Heart right ventricle (tissue), 16 donors: Measurements from ENCODE around the gene RPL29. TPM values are rescaled to one million over a fixed set of nuclear protein-coding genes. Genes with fewer than 3 reads are reported as not detected.
"Not testable (repeated sequence)": the region's sequence is repeated elsewhere in the genome, so short reads cannot be mapped to it uniquely, and the experiment has no call there.

ENCODE experiments used
- ATAC-seq, 8 donors: fragments of 200-7000 bp; cut with Tn5 transposase; one replicate each; pipeline ENCODE4 v1.9.1; 2020; ENCODE audit warnings: mild to moderate bottlenecking in 8 of 8, moderate library complexity in 8 of 8, moderate number of reproducible peaks in 1 of 8
- DNase-seq, 2 donors: peaks; one replicate each; pipeline ENCODE4 v3.0.0-alpha.2; 2020
- H3K27ac ChIP-seq, 10 donors: fragments of 200-600 bp; sonication (generic) in 2 of 10; one replicate each; pipeline versions ENCODE4 v1.5.0 to v1.8.0; 2020 to 2022; ENCODE audit warnings: mild to moderate bottlenecking in 3 of 10
- H3K27me3 ChIP-seq, 7 donors: fragments of 200-600 bp; one replicate each; pipeline ENCODE4 v1.8.0; 2021 to 2022; ENCODE audit warnings: mild to moderate bottlenecking in 2 of 7
- H3K36me3 ChIP-seq, 9 donors: fragments of 200-600 bp; sonication (generic) in 1 of 9; one replicate each; pipeline versions ENCODE4 v1.5.0 to v1.8.0; 2020 to 2022; ENCODE audit warnings: mild to moderate bottlenecking in 2 of 9
- H3K4me1 ChIP-seq, 9 donors: fragments of 200-600 bp; sonication (generic) in 1 of 9; one replicate each; pipeline versions ENCODE4 v1.5.0 to v1.8.0; 2020 to 2022; ENCODE audit warnings: mild to moderate bottlenecking in 4 of 9
- H3K4me3 ChIP-seq, 10 donors: fragments of 200-600 bp; sonication (generic) in 2 of 10; one replicate each; pipeline versions ENCODE4 v1.5.0 to v1.8.0; 2020 to 2022; ENCODE audit warnings: mild to moderate bottlenecking in 7 of 10, moderate library complexity in 2 of 10
- H3K9me3 ChIP-seq, 11 donors: fragments of 200-600 bp in 10 of 11; sonication (generic) in 2 of 11; one replicate each; pipeline versions ENCODE4 v1.5.0 to v1.8.0; 2013 to 2022; ENCODE audit warnings: mild to moderate bottlenecking in 2 of 11, control low read depth in 1 of 11, moderate library complexity in 1 of 11
- WGBS, 2 donors: extraction: QIAGEN DNeasy Blood & Tissue Kit; methylation state at CpG; one replicate each; pipeline ENCODE4 v1.1.7; 2013; ENCODE audit warnings: inconsistent platforms in 1 of 2; 5-methylcytosine and 5-hydroxymethylcytosine counted together
- intact Hi-C, 10 donors: fragments of 100-400 bp; cut with DNase I; formaldehyde crosslinking; loops; one replicate each; pipeline versions ENCODE4 v1.11.1 to v1.14.2; 2022
- polyA plus RNA-seq, 2 donors: library from polyadenylated mRNA; stranded (reverse); fragments of 200-250 nt; gene quantifications; one replicate each; pipeline ENCODE4 v1.2.3, GENCODE V29; 2013
- total RNA-seq, 10 donors: library from RNA; stranded (reverse); fragmentation: NEBNext Ultra II Directional in 3 of 10; extraction: Animal tissue kit (Norgen Biotek cat#: 25700) in 3 of 10; gene quantifications; one replicate each; pipeline versions ENCODE4 v1.2.1 to v1.2.4, GENCODE V29; 2021 to 2023
- TF ChIP-seq, protein P1 (sequence below), 9 donors: fragments of 200-600 bp; sonication (generic) in 2 of 9; IDR thresholded peaks; one replicate each; pipeline versions ENCODE4 v1.5.0 to v1.8.0; 2021 to 2022; ENCODE audit warnings: antibody characterized with exemption in 9 of 9, mild to moderate bottlenecking in 5 of 9, moderate library complexity in 1 of 9
- donor health status: Arrhythmogenic right ventricular cardiomyopathy.
- donor health status: ischemic (EF 13 %, LVEDD 7.1; RV severe dilation, severe dysfunction).
- donor health status: healthy with polysubstance abuse.
- donor health status: DM: no; HTN: yes; CAD: no.
- donor health status: DM: no; HTN: no; CAD: no.
- donor health status: ischemic (EF 25% LVEDD 6.9; RV normal size, moderate dysfunction).
- donor health status: ischemic (EF 25% LVEDD 5.7; RV mildly dilated, moderate dysfunction).
- donor health status: healthy.
- donor health status: DM: yes; HTN: yes; CAD: no.
- donor health status: Ischemic cardiomyopathy.
- donor health status: ischemic (EF 35%, LVEDD 5.7; RV mildly dilated, moderate dysfunction).
- donor health status: nonischemic (EF 11% LVEDD 7.7; RV severe dilation, severe dysfunction).
- donor health status: DM: yes; HTN: yes; CAD: no.
- donor health status: PGD.
- donor health status: ischemic (EF 29% LVEDD 5.4; RV normal size, mild dysfunction).
- donor health status: nonischemic (EF 23%, LVEDD 6.1; RV moderate dilation, normal function).

RPL29 gene
- total and polyA plus RNA-seq, 12 donors: 505 to 1,915 (median 643) TPM

DNA sequence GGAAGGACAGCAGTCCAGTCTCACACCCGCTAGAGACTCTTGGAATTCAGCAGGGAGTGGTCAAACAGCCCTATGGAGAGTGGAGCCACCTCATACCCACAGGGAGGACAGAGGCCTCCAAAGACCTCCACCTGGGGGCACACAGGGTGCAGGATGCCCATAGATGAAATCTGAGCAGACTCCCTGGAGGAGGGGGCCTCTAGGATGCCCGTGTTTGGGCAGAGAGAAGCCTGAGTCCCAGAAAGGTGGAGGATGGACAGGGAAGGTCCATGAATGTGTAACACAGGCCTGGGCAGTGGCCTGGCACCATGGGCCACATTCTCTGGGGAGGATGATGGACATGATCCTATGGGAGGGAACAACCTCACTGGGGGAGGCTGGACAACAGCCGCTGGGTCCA lies 39.0 kb upstream of the RPL29 start:
- Histone ChIP-seq H3K36me3 (no peaks in the 10 kb centered on the region), H3K27me3 (no peaks in the 10 kb centered on the region), H3K4me1 (peaks cover 0 to 26% (median 8%) of the 10 kb centered on the region in 9 donors), H3K27ac (no peak overlapping the region), H3K4me3 (no peak overlapping the region), H3K9me3 (no peaks in the 10 kb centered on the region)
- 90% methylated on average over 3 of the region's 3 CpGs for WGBS, 2 donors
- DNase-seq (peak in 1 of 2 donors; percentile 2), ATAC-seq (no peak)
- intact Hi-C loops: no loop called here
- TF ChIP-seq, protein P1, sequence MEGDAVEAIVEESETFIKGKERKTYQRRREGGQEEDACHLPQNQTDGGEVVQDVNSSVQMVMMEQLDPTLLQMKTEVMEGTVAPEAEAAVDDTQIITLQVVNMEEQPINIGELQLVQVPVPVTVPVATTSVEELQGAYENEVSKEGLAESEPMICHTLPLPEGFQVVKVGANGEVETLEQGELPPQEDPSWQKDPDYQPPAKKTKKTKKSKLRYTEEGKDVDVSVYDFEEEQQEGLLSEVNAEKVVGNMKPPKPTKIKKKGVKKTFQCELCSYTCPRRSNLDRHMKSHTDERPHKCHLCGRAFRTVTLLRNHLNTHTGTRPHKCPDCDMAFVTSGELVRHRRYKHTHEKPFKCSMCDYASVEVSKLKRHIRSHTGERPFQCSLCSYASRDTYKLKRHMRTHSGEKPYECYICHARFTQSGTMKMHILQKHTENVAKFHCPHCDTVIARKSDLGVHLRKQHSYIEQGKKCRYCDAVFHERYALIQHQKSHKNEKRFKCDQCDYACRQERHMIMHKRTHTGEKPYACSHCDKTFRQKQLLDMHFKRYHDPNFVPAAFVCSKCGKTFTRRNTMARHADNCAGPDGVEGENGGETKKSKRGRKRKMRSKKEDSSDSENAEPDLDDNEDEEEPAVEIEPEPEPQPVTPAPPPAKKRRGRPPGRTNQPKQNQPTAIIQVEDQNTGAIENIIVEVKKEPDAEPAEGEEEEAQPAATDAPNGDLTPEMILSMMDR (IDR thresholded peaks at IDR 0.05): no peak

DNA sequence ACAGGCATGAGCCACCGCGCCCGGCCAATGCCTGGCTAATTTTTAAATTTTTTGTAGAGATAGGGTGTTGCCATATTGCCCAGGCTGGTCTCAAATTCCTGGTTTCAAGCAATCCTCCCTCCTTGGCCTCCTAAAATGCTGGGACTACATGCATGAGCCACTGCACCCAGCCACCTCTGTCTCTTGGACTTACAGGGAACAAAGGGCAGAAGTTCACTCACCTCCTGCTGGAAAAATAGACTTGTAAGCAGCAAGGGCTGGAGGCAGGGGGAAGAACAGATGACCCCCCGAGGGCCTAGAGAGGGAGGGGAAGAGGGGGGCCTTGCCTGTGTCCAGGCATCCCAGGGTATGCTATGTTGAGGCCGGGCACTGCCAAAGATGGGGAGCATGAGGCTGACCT lies 38.5 kb upstream of the RPL29 start:
- 93 to 95% methylated on average over 5 of the region's 5 CpGs for WGBS, 2 donors
- Histone ChIP-seq H3K27ac (no peak overlapping the region), H3K9me3 (no peaks in the 10 kb centered on the region), H3K36me3 (no peaks in the 10 kb centered on the region), H3K4me3 (no peak overlapping the region), H3K4me1 (peaks cover 0 to 24% (median 7%) of the 10 kb centered on the region in 9 donors), H3K27me3 (no peaks in the 10 kb centered on the region)
- intact Hi-C loops: no loop called here
- peak in 1 of 2 donors; percentile 1 for DNase-seq
- ATAC-seq: no peak
- TF ChIP-seq, protein P1 (IDR thresholded peaks at IDR 0.05): no peak

DNA sequence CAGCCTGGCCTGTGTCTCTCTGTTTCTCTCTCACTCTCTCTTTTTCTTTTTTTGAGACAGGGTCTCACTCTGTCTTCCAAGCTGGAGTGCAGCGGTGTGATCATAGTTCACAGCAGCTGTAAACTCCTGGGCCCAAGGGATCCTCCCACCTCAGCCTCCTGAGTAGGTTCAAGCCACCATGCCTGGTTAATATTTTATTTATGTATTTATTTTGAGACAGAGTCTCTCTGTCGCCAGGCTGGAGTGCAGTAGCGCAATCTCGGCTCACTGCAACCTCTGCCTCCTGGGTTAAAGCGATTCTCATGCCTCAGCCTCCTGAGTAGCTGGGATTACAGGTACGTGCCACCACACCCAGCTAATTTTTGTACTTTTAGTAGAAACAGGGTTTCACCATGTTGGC lies 38.1 kb upstream of the RPL29 start:
- ATAC-seq, H3K9me3 ChIP-seq, H3K36me3 ChIP-seq, DNase-seq, H3K4me3 ChIP-seq, intact Hi-C loops, H3K27me3 ChIP-seq, H3K27ac ChIP-seq: not testable (repeated sequence)
- WGBS, 2 donors: 96 to 97% methylated on average over 6 of the region's 6 CpGs
- H3K4me1 ChIP-seq: peaks cover 0 to 24% (median 10%) of the 10 kb centered on the region in 9 donors

DNA sequence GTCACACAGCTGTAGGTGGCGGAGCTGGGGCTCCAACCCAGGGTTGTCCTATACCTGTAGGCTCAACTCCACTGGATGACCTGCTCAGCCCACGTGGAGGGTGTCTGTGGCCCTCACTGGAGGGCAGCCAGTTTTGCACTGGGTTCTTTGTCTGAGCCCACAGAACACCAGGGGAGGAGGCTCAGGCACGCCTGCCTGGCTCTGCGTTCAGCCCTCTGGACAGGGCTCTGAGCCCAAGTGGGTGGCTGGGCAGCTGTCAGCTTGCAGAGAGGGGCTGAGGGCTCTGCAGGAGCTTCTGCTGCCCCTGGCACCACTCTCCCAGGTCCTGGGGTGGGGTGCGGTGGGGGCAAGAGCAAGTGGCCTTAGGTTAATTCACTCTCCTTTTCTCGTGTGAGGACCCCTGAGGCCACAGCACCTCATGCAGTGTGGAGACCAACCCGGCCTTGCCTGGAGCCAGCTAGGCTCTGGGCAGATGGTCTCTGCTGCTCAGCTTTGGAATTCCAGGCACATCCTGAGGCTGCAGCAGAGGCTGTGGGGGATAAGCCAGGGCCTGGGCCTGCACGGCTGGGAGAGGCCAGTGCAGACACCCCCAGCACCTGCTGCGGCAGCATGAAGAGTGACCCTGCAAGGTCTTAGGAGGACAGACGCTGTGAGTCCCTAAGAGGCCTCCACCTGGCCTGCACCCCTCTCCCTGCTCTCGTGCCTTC lies 37.2 kb upstream of the RPL29 start:
- H3K4me3 ChIP-seq: no peak overlapping the region
- 75 to 78% methylated on average over 11 of the region's 11 CpGs for WGBS, 2 donors
- H3K9me3 ChIP-seq: no peaks in the 10 kb centered on the region
- peaks cover 0 to 30% (median 16%) of the 10 kb centered on the region in 9 donors for H3K4me1 ChIP-seq
- ATAC-seq: peak in 2 of 8 donors; percentile 3
- H3K36me3 ChIP-seq: no peaks in the 10 kb centered on the region
- peak overlapping the region in 2 of 10 donors; percentile 12 to 14 for H3K27ac ChIP-seq
- H3K27me3 ChIP-seq: no peaks in the 10 kb centered on the region
- TF ChIP-seq, protein P1 (IDR thresholded peaks at IDR 0.05): no peak
- no peak for DNase-seq
- intact Hi-C loops: no loop called here

DNA sequence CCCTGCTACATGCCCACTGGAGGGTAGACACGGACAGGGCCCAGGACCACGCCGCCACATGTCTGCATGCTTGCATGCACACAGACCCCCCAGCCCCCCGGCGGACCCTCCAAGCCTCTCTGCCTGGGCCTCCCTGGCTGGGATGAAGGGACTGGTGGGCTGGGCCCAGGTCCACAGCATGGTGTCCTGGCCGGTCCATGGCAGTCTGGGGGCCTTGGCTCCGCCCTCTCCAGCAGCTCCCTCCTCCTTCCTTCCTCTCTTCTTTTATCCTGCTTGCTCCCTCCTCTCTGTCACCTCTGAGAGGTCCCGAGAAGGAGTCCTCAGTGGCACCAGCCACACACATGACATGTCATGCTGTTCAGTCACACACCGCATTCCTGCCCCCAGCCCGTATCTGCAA lies 36.2 kb upstream of the RPL29 start:
- WGBS, 2 donors: 90 to 91% methylated on average over 9 to 10 of the region's 10 CpGs
- DNase-seq: no peak
- no peaks in the 10 kb centered on the region for H3K36me3 ChIP-seq

More for the DNA sequence above, 36.2 kb upstream of the RPL29 start:
- Histone ChIP-seq H3K4me1 (peaks cover 0 to 34% (median 16%) of the 10 kb centered on the region in 9 donors), H3K9me3 (no peaks in the 10 kb centered on the region), H3K4me3 (no peak overlapping the region), H3K27ac (peak overlapping the region in 1 of 10 donors; percentile 12), H3K27me3 (no peaks in the 10 kb centered on the region)
- TF ChIP-seq, protein P1 (IDR thresholded peaks at IDR 0.05): no peak
- intact Hi-C loops: no loop called here
- ATAC-seq: no peak
